MCF 10A (cell line): ENCODE results near the gene NPRL2. TPM values are rescaled to one million over a fixed set of nuclear protein-coding genes. Genes with fewer than 3 reads are reported as not detected.
A peak's percentile ranks its signal among the peaks of the same experiment; 100 is the strongest.

Experiments used
- BruUV-seq: library from RNA; stranded (reverse); fragments of 400-500 nt; replicated peaks from 2 replicates; lab custom pipeline; 2021; lab: Mats Ljungman, UMichigan
- CTCF ChIA-PET: fragments of 300-600 bp; sonication (Branson Sonifier 250); formaldehyde crosslinking; extraction: SDS; loops from one replicate; lab custom pipeline; 2021; ENCODE audit warnings: antibody characterized with exemption, inconsistent platforms; lab: Yijun Ruan, JAX
- POLR2A ChIA-PET: fragments of 300-600, 350-650 bp; sonication (Branson Sonifier 250); formaldehyde crosslinking; extraction: SDS; loops from one replicate; lab custom pipeline; 2020; ENCODE audit warnings: antibody characterized with exemption, inconsistent platforms; lab: Yijun Ruan, JAX
- DNase-seq: peaks from one replicate; pipeline ENCODE4 v3.0.0-alpha.2; 2018; ENCODE audit not compliant: unreplicated experiment
- H3K27ac Mint-ChIP-seq: one replicate; pipeline ENCODE4 v1.8.0; 2022; ENCODE audit warnings: mild to moderate bottlenecking, low read depth, mixed read lengths; ENCODE audit not compliant: unreplicated experiment
- H3K27me3 Mint-ChIP-seq: one replicate; pipeline ENCODE4 v1.8.0; 2022; ENCODE audit warnings: mixed read lengths; ENCODE audit not compliant: insufficient read depth, unreplicated experiment
- H3K36me3 Mint-ChIP-seq: one replicate; pipeline ENCODE4 v1.8.0; 2022; ENCODE audit warnings: mild to moderate bottlenecking, moderate library complexity, mixed read lengths; ENCODE audit not compliant: insufficient read depth, unreplicated experiment
- H3K4me1 Mint-ChIP-seq: one replicate; pipeline ENCODE4 v1.8.0; 2022; ENCODE audit warnings: mixed read lengths; ENCODE audit not compliant: insufficient read depth, unreplicated experiment
- H3K4me3 Mint-ChIP-seq: one replicate; pipeline ENCODE4 v1.8.0; 2022; ENCODE audit warnings: mild to moderate bottlenecking, moderate library complexity, mixed read lengths; ENCODE audit not compliant: unreplicated experiment
- H3K9me3 Mint-ChIP-seq: one replicate; pipeline ENCODE4 v1.8.0; 2022; ENCODE audit warnings: mixed read lengths; ENCODE audit not compliant: unreplicated experiment
- intact Hi-C: fragments of 100-400 bp; cut with micrococcal nuclease; formaldehyde crosslinking; loops from 2 replicates; pipeline ENCODE4 v1.14.1; 2022
- total RNA-seq: library from RNA; stranded (reverse); gene quantifications from 2 replicates; pipeline ENCODE4 v1.2.3, GENCODE V29; 2022
- TF ChIP-seq, protein P1 (sequence below): fragments of 200-600 bp; IDR thresholded peaks from one replicate; pipeline ENCODE4 v1.8.0; 2022; ENCODE audit warnings: antibody characterized with exemption, mild to moderate bottlenecking; ENCODE audit not compliant: unreplicated experiment

The NPRL2 gene
- total RNA-seq, 1 experiment from 2014 or later, result 21.1 TPM

DNA sequence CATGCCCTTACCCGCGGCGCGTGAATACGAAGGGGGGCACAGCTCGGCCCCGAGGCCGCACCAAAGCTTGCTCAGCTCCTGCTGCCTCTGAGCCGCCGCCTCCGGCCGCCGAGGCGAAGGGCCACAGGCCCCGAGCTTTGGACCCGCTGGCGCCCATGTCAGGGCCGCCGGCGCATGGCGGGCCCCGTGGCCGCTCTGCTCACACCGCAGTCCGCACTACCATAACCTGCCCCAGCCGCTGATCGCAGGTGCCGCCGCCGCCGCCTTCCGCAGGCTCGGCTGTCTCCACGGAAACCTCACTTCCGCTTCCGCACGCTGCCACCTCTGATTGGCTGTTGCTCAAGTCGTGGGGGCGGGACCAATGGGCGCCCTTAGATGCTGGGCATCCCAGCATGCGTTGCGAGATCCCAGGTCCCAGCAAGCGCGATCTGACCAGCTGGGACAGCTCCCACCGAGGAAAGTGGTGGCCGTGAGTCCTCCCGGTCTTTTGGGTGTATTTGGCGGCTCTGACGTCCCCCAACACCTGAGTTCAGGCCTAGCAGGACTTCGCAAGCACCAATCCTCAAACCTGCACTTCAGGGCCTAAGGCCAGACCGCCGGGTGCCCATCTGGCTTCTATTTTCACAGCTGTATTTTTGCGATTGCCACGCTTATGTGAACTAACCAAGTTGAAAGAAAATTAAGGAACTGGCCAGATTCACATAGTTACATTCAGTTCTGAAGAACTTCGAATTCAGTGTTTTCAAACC is 22.5 kb downstream of the NPRL2 start, which contains the start of gene TUSC2:
TUSC2 (minus strand) TSS at position 281 of the 749 bp plus-strand sequence; CDS start at position 157, 124 bp downstream.
- TSS peak; percentile 86 for BruUV-seq
- Mint-ChIP-seq H3K9me3 (no peaks in the 10 kb centered on the region), H3K36me3 (peaks cover 33% of the 10 kb centered on the region), H3K27me3 (no peaks in the 10 kb centered on the region), H3K27ac (peak within 1 kb of the TSS; percentile 90), H3K4me1 (no peaks in the 10 kb centered on the region), H3K4me3 (peak within 1 kb of the TSS; percentile 86)
- ChIA-PET POLR2A (interaction anchor here (0.6 to 3.3 kb wide), 23 partner anchors 9 to 124 kb away, joined by 3 to 58 read pairs (median 4); partner anchors contain the start of genes CYB561D2, GNAI2, HYAL3 and IFRD2), CTCF (interaction anchor here (0.6 to 2.1 kb wide), 8 partner anchors 8 to 62 kb away, joined by 3 to 6 read pairs (median 4); no protein-coding TSS in a partner anchor)
- TF ChIP-seq, protein P1, sequence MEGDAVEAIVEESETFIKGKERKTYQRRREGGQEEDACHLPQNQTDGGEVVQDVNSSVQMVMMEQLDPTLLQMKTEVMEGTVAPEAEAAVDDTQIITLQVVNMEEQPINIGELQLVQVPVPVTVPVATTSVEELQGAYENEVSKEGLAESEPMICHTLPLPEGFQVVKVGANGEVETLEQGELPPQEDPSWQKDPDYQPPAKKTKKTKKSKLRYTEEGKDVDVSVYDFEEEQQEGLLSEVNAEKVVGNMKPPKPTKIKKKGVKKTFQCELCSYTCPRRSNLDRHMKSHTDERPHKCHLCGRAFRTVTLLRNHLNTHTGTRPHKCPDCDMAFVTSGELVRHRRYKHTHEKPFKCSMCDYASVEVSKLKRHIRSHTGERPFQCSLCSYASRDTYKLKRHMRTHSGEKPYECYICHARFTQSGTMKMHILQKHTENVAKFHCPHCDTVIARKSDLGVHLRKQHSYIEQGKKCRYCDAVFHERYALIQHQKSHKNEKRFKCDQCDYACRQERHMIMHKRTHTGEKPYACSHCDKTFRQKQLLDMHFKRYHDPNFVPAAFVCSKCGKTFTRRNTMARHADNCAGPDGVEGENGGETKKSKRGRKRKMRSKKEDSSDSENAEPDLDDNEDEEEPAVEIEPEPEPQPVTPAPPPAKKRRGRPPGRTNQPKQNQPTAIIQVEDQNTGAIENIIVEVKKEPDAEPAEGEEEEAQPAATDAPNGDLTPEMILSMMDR, result no peak
- DNase-seq, result peak; percentile 97
- intact Hi-C loops, result no loop called here

DNA sequence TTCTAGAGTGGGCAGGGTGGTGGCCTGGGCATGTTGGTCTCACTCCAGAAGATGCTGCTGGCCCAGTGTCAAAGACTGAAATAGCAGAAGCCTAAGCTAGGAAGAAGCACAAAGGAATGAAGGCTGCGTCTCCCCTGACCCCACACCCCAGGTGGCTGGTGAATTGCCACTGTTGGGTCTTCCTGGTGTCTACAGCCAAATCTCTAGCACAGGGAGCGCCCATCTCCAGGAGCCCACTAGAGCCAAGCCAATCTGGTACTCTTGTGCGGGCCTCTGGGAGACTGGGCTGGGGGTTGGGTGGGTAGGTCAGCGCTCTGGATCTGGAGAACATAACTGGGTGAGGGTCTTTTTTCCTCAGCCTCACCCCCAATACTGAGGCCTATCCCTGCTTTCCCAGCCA is 23.4 kb downstream of the NPRL2 start:
- ChIA-PET POLR2A (interaction anchor here (1.0 to 3.3 kb wide), 10 partner anchors 8 to 92 kb away, joined by 3 to 58 read pairs (median 14); partner anchors contain the start of genes CYB561D2, GNAI2, HYAL3 and IFRD2), CTCF (interaction anchor here (0.7 to 1.8 kb wide), 4 partner anchors 9 to 50 kb away, joined by 3 to 5 read pairs (median 4); no protein-coding TSS in a partner anchor)
- Mint-ChIP-seq H3K9me3 (no peaks in the 10 kb centered on the region), H3K27ac (peak overlapping the region; percentile 90), H3K36me3 (peaks cover 23% of the 10 kb centered on the region), H3K4me1 (no peaks in the 10 kb centered on the region), H3K4me3 (peak overlapping the region; percentile 86), H3K27me3 (no peaks in the 10 kb centered on the region)
- DNase-seq, result no peak
- intact Hi-C loops, result no loop called here
- TF ChIP-seq, protein P1, result no peak
- no TSS peak for BruUV-seq

DNA sequence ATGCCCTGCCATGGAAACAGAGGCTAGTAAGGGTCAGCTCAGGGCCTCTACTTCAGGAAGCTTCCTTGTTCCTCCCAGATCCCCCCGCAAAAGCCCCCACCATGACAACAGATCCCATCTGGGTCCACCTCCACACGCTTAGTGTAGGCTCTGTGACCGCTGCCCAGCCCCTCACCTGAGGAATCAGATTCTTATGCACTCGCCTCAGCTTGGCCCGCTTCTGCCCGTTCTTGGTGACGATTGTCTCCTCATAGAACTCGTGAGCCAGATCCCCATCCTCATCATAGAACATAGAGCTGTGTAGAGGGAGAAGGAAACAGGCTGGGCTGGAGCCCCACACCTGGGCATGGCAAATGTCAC is 24.4 kb downstream of the NPRL2 start:
- Mint-ChIP-seq H3K27me3 (no peaks in the 10 kb centered on the region), H3K4me3 (no peak overlapping the region), H3K36me3 (peaks cover 17% of the 10 kb centered on the region), H3K9me3 (no peaks in the 10 kb centered on the region), H3K27ac (no peak overlapping the region), H3K4me1 (no peaks in the 10 kb centered on the region)
- no TSS peak for BruUV-seq
- TF ChIP-seq, protein P1, result no peak
- intact Hi-C loops, result no loop called here
- DNase-seq, result no peak
- ChIA-PET POLR2A (interaction anchor here (0.9 to 1.2 kb wide), 3 partner anchors 9 to 36 kb away, joined by 3 to 4 read pairs (median 3); no protein-coding TSS in a partner anchor), CTCF (interaction anchor here (0.7 to 1.0 kb wide), 2 partner anchors 21 to 56 kb away, joined by 3 to 5 read pairs; no protein-coding TSS in a partner anchor)
